ENCODE results near the gene UBC.
A peak's percentile ranks its signal among the peaks of the same experiment; 100 is the strongest.

Gene UBC

GRCh38 chr12:124867401-124867930 lies 47.0 kb downstream of the UBC start:
- no peak for DNase-seq (ENCODE audit: insufficient read length, low spot score)

GRCh38 chr12:124866883-124867400 lies 47.5 kb downstream of the UBC start:
- no peak for DNase-seq (ENCODE audit: insufficient read length, low spot score)
- FAIRE-seq, result no peak

More at GRCh38 chr12:124867401-124867930, 47.0 kb downstream of the UBC start:
- FAIRE-seq, result no peak

GRCh38 chr12:124866195-124866882 lies 48.1 kb downstream of the UBC start:
- DNase-seq (ENCODE audit: insufficient read length, low spot score) (no peak), FAIRE-seq (no peak)

GRCh38 chr12:124865728-124866127 lies 48.7 kb downstream of the UBC start:
- FAIRE-seq (no peak), DNase-seq (ENCODE audit: insufficient read length, low spot score) (no peak)

DNA sequence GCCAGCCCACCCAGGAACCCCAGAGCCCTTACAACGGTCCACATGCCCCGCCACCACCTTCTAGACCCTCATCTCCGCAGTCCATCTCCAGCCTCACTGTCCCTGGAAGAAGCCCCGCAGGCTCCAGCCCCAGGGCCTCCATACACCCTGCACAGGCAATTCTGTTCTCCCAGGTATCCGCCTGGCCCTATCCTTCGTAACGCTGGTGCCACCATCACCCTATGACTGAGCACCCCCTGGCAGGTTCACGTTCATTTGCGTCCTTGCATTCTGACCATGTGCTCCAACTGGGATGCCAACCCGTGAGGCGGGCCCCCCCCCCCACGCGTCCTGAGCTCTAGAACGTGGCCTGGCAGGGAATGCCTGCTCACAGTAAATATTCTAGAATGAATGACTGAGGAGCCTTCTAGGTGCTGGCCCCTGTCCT lies 50.1 kb downstream of the UBC start:
- FAIRE-seq (no peak), DNase-seq (ENCODE audit: insufficient read length, low spot score) (no peak)

DNA sequence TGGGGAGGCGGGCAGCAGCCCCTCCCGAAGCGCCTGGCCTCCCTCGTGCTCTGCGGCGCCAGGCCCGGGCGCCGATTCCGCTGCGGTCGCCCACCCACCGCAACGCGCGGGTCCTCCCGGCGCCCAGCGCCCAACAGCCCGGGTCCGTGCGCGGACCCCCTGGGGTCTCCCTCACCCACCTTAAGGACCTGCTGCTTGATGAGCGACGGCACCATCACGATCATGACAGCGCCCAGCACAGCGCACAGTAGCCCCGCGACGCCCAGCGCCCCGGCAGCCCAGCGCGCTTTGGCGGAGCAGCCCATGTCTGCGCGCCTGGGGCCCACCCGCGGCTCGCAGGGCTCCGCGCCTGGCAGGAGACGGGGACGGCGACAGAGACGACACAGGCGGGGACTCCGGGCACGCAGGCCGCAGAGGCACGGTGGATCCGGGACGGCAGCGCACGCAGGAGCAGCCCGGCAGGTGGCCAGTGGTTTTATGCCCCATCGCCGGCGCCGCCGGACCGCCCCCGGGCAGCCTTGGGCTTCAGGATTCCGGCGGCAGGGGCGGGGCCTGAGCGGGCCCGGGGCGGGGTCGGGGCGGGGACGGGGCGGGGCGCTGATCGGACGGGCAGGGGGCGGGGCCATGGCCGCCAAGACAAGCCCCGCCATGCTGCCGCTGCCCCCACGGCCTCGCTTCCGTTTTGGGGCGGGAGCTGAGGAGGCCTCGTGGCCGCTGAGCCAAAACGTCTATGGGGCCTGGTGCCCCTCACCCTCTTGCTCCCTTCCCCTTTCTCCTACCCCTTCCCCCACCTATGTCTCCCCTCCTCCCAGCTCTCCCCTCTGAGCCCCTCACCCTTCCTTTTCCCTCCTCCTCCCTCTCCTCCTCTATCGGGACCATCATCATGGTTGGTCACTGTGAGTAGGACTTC lies 50.8 kb downstream of the UBC start, which contains the start of gene SCARB1:
TSS of gene SCARB1 (minus strand) at position 449 of the 910 bp plus-strand sequence. CDS start at position 305, 144 bp downstream.
- peak; percentile 82 for DNase-seq (ENCODE audit: insufficient read length, low spot score)
- FAIRE-seq, result peak; percentile 58

GRCh38 chr12:124862768-124863415 lies 51.6 kb downstream of the UBC start:
- FAIRE-seq, result no peak

GRCh38 chr12:124861898-124862676 lies 52.4 kb downstream of the UBC start:
- DNase-seq (ENCODE audit: insufficient read length, low spot score) (no peak), FAIRE-seq (no peak)

More at GRCh38 chr12:124862768-124863415, 51.6 kb downstream of the UBC start:
- peak; percentile 34 for DNase-seq (ENCODE audit: insufficient read length, low spot score)
